Pancreas (tissue), 10 donors: Measurements from ENCODE around the gene DAW1. TPM values are rescaled to one million over a fixed set of nuclear protein-coding genes. Genes with fewer than 3 reads are reported as not detected.

Source experiments
- ATAC-seq, 4 donors: fragments of 200-7000 bp; cut with Tn5 transposase; one replicate each; pipeline versions ENCODE4 v1.8.0 to v1.9.1; 2020; ENCODE audit warnings: mild to moderate bottlenecking in 4 of 4, moderate library complexity in 4 of 4
- DNase-seq, 6 donors: peaks; one replicate each; pipeline ENCODE4 v3.0.0-alpha.2; 2020
- FAIRE-seq: peaks from 2 replicates; lab custom pipeline; 2012; peaks lifted over from hg19 to GRCh38; lab: Jason Lieb, UNC
- H3K27ac ChIP-seq, 4 donors: fragments of 200-600 bp; sonication (generic); 1 replicate in 3 of 4; 2 replicates in 1 of 4; pipeline versions ENCODE4 v1.5.0 to v1.8.0; 2020
- H3K27me3 ChIP-seq, 4 donors: fragments of 200-600 bp; one replicate each; pipeline ENCODE4 v1.8.0; 2021
- H3K36me3 ChIP-seq, 3 donors: fragments of 200-600 bp; sonication (generic) in 1 of 3; one replicate each; pipeline versions ENCODE4 v1.5.0 to v1.8.0; 2020 to 2021
- H3K4me1 ChIP-seq, 3 donors: fragments of 200-600 bp; one replicate each; pipeline ENCODE4 v1.8.0; 2021
- H3K4me3 ChIP-seq, 4 donors: fragments of 200-600 bp; sonication (generic) in 2 of 4; one replicate each; pipeline versions ENCODE4 v1.5.0 to v1.8.0; 2020 to 2021
- H3K9me3 ChIP-seq, 4 donors: fragments of 200-600 bp; one replicate each; pipeline ENCODE4 v1.8.0; 2021
- CTCF ChIP-seq, 4 donors: fragments of 200-600 bp; sonication (generic) in 3 of 4; IDR thresholded peaks; one replicate each; pipeline versions ENCODE4 v1.5.0 to v1.8.0; 2021; ENCODE audit warnings: antibody characterized with exemption in 4 of 4
- WGBS, 2 donors: extraction: QIAGEN DNeasy Blood & Tissue Kit; methylation state at CpG; one replicate each; pipeline ENCODE4 v1.1.7; 2013; 5-methylcytosine and 5-hydroxymethylcytosine counted together
- intact Hi-C, 3 donors: fragments of 100-400 bp; cut with DNase I; formaldehyde crosslinking; loops; one replicate each; pipeline versions ENCODE4 v1.11.1 to v1.14.2; 2022
- polyA plus RNA-seq, 2 donors: library from polyadenylated mRNA; stranded (reverse); fragments of 200-250 nt; gene quantifications; one replicate each; pipeline ENCODE4 v1.2.3, GENCODE V29; 2013
- total RNA-seq, 6 donors: library from RNA; stranded (reverse); fragmentation: NEBNext Ultra II Directional in 4 of 6; extraction: Animal tissue kit (Norgen Biotek cat#: 25700) in 4 of 6; gene quantifications; one replicate each; pipeline versions ENCODE4 v1.2.1 to v1.2.4, GENCODE V29; 2021 to 2023
- donor health status: healthy with polysubstance abuse.
- donor health status: DM: no; HTN: no; CAD: no; lungs with moderate emphysema.
- donor health status: DM: no; HTN: no; CAD: no.
- donor health status: control.
- donor health status: control.
- donor health status: Bipolar disorder and iron deficiency.
- donor health status: DM: yes; HTN: yes; CAD: no.
- donor health status: DM: no; HTN: no; CAD: no.
- donor health status: DM: no; HTN: no; CAD: no.
- donor health status: DM: yes; HTN: yes; CAD: no.

DAW1 gene
- total and polyA plus RNA-seq, 8 donors = 0.25 TPM; not detected in 7

DNA sequence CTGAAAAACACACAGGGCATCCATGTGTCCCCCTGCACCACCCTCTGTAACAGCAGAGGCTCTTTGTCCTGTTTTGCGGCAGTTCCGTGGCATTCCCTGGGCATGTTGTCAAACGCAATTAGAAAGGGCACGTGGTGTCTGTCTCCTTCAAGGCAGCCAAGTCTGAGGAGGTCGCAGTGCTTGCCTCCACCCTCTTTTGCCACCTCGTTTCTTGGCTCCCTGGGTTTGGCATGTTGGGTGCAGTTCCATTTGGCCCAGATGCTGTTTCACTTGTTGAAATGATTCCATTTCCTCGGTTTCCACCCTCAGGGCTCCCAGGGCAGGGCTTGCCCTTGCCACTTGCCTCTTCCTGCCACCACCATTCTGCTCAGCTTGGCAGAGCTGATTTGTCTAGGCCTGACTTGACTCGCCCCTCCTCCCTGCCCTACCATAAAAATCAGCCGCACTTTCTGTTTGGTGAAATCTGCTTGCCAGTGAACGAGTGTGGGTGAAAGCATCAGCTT, 45.4 kb upstream of the DAW1 start:
- ATAC-seq (no peak), FAIRE-seq (no peak), DNase-seq (no peak)
- TF ChIP-seq CTCF (IDR thresholded peaks at IDR 0.05) = no peak
- Histone ChIP-seq H3K4me1 (no peaks in the 10 kb centered on the region), H3K4me3 (no peak overlapping the region), H3K27me3 (no peaks in the 10 kb centered on the region), H3K36me3 (no peaks in the 10 kb centered on the region), H3K27ac (no peak overlapping the region), H3K9me3 (no peaks in the 10 kb centered on the region)
- 63 to 72% methylated on average over 10 of the region's 10 CpGs for WGBS, 2 donors
- intact Hi-C loops = no loop called here

DNA sequence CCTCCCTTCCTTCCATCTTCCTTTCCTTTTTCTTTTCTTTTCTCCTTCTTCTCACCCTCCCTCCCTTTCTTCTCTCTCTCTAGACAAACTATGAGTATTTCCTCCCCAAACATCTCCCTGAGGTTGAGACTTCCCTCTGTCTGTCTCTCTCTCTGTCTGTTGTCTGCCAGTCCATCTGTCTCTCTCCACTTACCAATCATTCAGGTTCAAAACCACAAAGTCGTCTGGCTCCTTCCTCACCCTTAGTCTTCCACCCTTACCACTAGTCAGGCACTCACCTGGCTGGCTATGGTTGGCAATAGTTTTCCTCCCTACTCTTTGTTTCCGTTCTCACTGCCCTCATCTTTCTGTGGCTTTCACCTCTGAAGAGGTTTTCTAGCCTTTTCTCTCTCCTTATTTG, 44.9 kb upstream of the DAW1 start:
- no peak for TF ChIP-seq CTCF (IDR thresholded peaks at IDR 0.05)
- no peaks in the 10 kb centered on the region for H3K4me1 ChIP-seq
- H3K27me3 ChIP-seq = no peaks in the 10 kb centered on the region
- DNase-seq = no peak
- FAIRE-seq = no peak
- WGBS, 2 donors = 16 to 61% methylated on average over 2 of the region's 2 CpGs
- no peak overlapping the region for H3K27ac ChIP-seq
- H3K9me3 ChIP-seq = no peaks in the 10 kb centered on the region
- no peak overlapping the region for H3K4me3 ChIP-seq
- ATAC-seq = no peak
- intact Hi-C loops = no loop called here
- H3K36me3 ChIP-seq = no peaks in the 10 kb centered on the region

GRCh38 chr2:227827143-227827542, 44.3 kb upstream of the DAW1 start:
- Histone ChIP-seq H3K27ac (no peak overlapping the region), H3K4me1 (no peaks in the 10 kb centered on the region), H3K4me3 (no peak overlapping the region), H3K27me3 (no peaks in the 10 kb centered on the region), H3K36me3 (no peaks in the 10 kb centered on the region), H3K9me3 (no peaks in the 10 kb centered on the region)
- intact Hi-C loops = no loop called here
- no peak for DNase-seq
- no peak for FAIRE-seq
- ATAC-seq = no peak
- WGBS, 2 donors = 79 to 81% methylated on average over 7 of the region's 7 CpGs
- no peak for TF ChIP-seq CTCF (IDR thresholded peaks at IDR 0.05)

GRCh38 chr2:227828477-227828912, 42.9 kb upstream of the DAW1 start:
- no peak for TF ChIP-seq CTCF (IDR thresholded peaks at IDR 0.05)
- Histone ChIP-seq H3K27ac (no peak overlapping the region), H3K9me3 (no peaks in the 10 kb centered on the region), H3K4me1 (no peaks in the 10 kb centered on the region), H3K4me3 (no peak overlapping the region), H3K27me3 (no peaks in the 10 kb centered on the region), H3K36me3 (no peaks in the 10 kb centered on the region)
- intact Hi-C loops = no loop called here
- FAIRE-seq (no peak), DNase-seq (no peak), ATAC-seq (no peak)

GRCh38 chr2:227829337-227829736, 42.1 kb upstream of the DAW1 start:
- Histone ChIP-seq H3K4me3 (no peak overlapping the region), H3K27ac (no peak overlapping the region), H3K4me1 (no peaks in the 10 kb centered on the region), H3K36me3 (no peaks in the 10 kb centered on the region), H3K9me3 (no peaks in the 10 kb centered on the region), H3K27me3 (no peaks in the 10 kb centered on the region)
- no peak for ATAC-seq
- no peak for FAIRE-seq
- WGBS, 2 donors = 66 to 80% methylated on average over 2 of the region's 2 CpGs
- intact Hi-C loops = no loop called here
- no peak for TF ChIP-seq CTCF (IDR thresholded peaks at IDR 0.05)
- DNase-seq = no peak
